Spleen (tissue), 7 donors: ENCODE results near the gene ZNF335.

Experiments used
- CTCF ChIP-seq, 11 experiments: fragments of 200-600 bp in 7 of 11; fragments of 450-650 bp in 4 of 11; sonication (generic) in 4 of 11; IDR thresholded peaks in 8 of 11; conservative IDR thresholded peaks in 3 of 11; 1 replicate in 7 of 11; 2 replicates in 4 of 11; pipeline versions ENCODE4 v1.4.0 to v1.8.0; 2016 to 2021; ENCODE audit warnings: antibody characterized with exemption in 11 of 11, inconsistent platforms in 4 of 11, mild to moderate bottlenecking in 1 of 11
- POLR2A ChIP-seq, 3 donors: fragments of 450-650 bp; IDR thresholded peaks; one replicate each; pipeline ENCODE4 v1.5.1; 2017; ENCODE audit warnings: antibody characterized with exemption in 3 of 3, mild to moderate bottlenecking in 1 of 3
- POLR2AphosphoS5 ChIP-seq, 3 donors: sonication (generic); formaldehyde crosslinking; IDR thresholded peaks; one replicate each; pipeline ENCODE4 v1.5.1; 2017; ENCODE audit warnings: antibody characterized with exemption in 3 of 3
- donor health status: DM: no; HTN: no; CAD: no; lungs with moderate emphysema.
- donor health status: DM: no; HTN: no; CAD: no.
- donor health status: DM: no; HTN: no; CAD: no.

- no peak for TF ChIP-seq CTCF (IDR thresholded peaks at IDR 0.05 in 8 of 11, conservative IDR thresholded peaks at IDR 0.05 in 3 of 11)
- TF ChIP-seq POLR2AphosphoS5 (IDR thresholded peaks at IDR 0.05), result no peak
- TF ChIP-seq POLR2A (IDR thresholded peaks at IDR 0.05), result no peak
Measured at GRCh38 chr20:45968081-45968671, 3.8 kb downstream of the ZNF335 start.
